SK-N-SH treated with all-trans-retinoic acid at 6 μM for 48 hours (cell line): ENCODE results near the gene BCR.

Experiments
- ATAC-seq: fragments of 200-7000 bp; cut with Tn5 transposase; 3 replicates; pipeline ENCODE4 v1.9.1; 2020; ENCODE audit warnings: mild to moderate bottlenecking, moderate library complexity
- ARNTL ChIP-seq: fragments of 450-650 bp; formaldehyde crosslinking; IDR thresholded peaks from 2 replicates; pipeline ENCODE4 v1.5.0; 2020; ENCODE audit warnings: low read depth, mild to moderate bottlenecking, moderate library complexity, borderline replicate concordance
- BACH2 ChIP-seq: fragments of 250-450 bp; sonication (Bioruptor Pico); IDR thresholded peaks from 2 replicates; pipeline ENCODE4 v1.9.0; 2021; ENCODE audit warnings: mild to moderate bottlenecking, borderline replicate concordance
- CSDC2 ChIP-seq: fragments of 250-450 bp; sonication (Bioruptor Pico); IDR thresholded peaks from 2 replicates; pipeline ENCODE4 v1.5.0; 2020; ENCODE audit warnings: mild to moderate bottlenecking, moderate library complexity
- ESRRG ChIP-seq: fragments of 250-450 bp; sonication (Bioruptor Pico); IDR thresholded peaks from 2 replicates; pipeline ENCODE4 v1.6.1; 2021; ENCODE audit warnings: mild to moderate bottlenecking
- GLIS3 ChIP-seq: fragments of 250-450 bp; sonication (Bioruptor Pico); IDR thresholded peaks from 2 replicates; pipeline ENCODE4 v1.5.0; 2020; ENCODE audit warnings: mild to moderate bottlenecking, moderate library complexity
- OSR1 ChIP-seq: fragments of 250-450 bp; sonication (Bioruptor Pico); IDR thresholded peaks from 2 replicates; pipeline ENCODE4 v1.8.0; 2022; ENCODE audit warnings: moderate library complexity, mild to moderate bottlenecking, inconsistent platforms
- PPARA ChIP-seq: fragments of 250-450 bp; sonication (Bioruptor Pico); IDR thresholded peaks from 2 replicates; pipeline ENCODE4 v1.5.0; 2020; ENCODE audit warnings: mild to moderate bottlenecking, borderline replicate concordance
- SNAI2 ChIP-seq: fragments of 250-450 bp; sonication (Bioruptor Pico); IDR thresholded peaks from 2 replicates; pipeline ENCODE4 v1.5.0; 2020; ENCODE audit warnings: mild to moderate bottlenecking, moderate library complexity
- TCF4 ChIP-seq: fragments of 250-450 bp; sonication (Bioruptor Pico); IDR thresholded peaks from 2 replicates; pipeline ENCODE4 v1.8.0; 2021; ENCODE audit warnings: mild to moderate bottlenecking, moderate library complexity, borderline replicate concordance
- TOX ChIP-seq: fragments of 250-450 bp; sonication (Bioruptor Pico); IDR thresholded peaks from 2 replicates; pipeline ENCODE4 v1.8.0; 2021; ENCODE audit warnings: mild to moderate bottlenecking, moderate library complexity, borderline replicate concordance
- ZC3H10 ChIP-seq: fragments of 250-450 bp; sonication (Bioruptor Pico); IDR thresholded peaks from 2 replicates; pipeline ENCODE4 v1.5.1; 2021; ENCODE audit warnings: mild to moderate bottlenecking, moderate library complexity
- ZFP3 ChIP-seq: fragments of 250-450 bp; sonication (Bioruptor Pico); IDR thresholded peaks from 2 replicates; pipeline ENCODE4 v1.5.0; 2020; ENCODE audit warnings: mild to moderate bottlenecking, moderate library complexity
- ZFP30 ChIP-seq: fragments of 450-650 bp; formaldehyde crosslinking; IDR thresholded peaks from 2 replicates; pipeline ENCODE4 v1.5.0; 2022; ENCODE audit warnings: mild to moderate bottlenecking, moderate library complexity
- ZNF565 ChIP-seq: fragments of 450-650 bp; formaldehyde crosslinking; conservative IDR thresholded peaks from 2 replicates; pipeline ENCODE4 v1.5.0; 2020; ENCODE audit warnings: low read depth, mild to moderate bottlenecking, moderate library complexity
- ZNF70 ChIP-seq: fragments of 450-650 bp; formaldehyde crosslinking; IDR thresholded peaks from 2 replicates; pipeline ENCODE4 v1.5.0; 2020; ENCODE audit warnings: mild to moderate bottlenecking, moderate library complexity
- ZNF8 ChIP-seq: fragments of 450-650 bp; formaldehyde crosslinking; IDR thresholded peaks from 2 replicates; pipeline ENCODE4 v1.5.0; 2020; ENCODE audit warnings: mild to moderate bottlenecking, moderate library complexity
- TF ChIP-seq, protein P1 (sequence below): fragments of 250-450 bp; sonication (Bioruptor Pico); IDR thresholded peaks from 2 replicates; pipeline ENCODE4 v1.5.1; 2020; ENCODE audit warnings: low read depth, mild to moderate bottlenecking, moderate library complexity
- TF ChIP-seq, protein P2 (sequence below): fragments of 250-450 bp; sonication (Bioruptor Pico); IDR thresholded peaks from 2 replicates; pipeline ENCODE4 v1.5.0; 2020; ENCODE audit warnings: mild to moderate bottlenecking, moderate library complexity
- TF ChIP-seq, protein P3 (sequence below): fragments of 250-450 bp; sonication (Bioruptor Pico); IDR thresholded peaks from 2 replicates; pipeline ENCODE4 v1.8.0; 2021; ENCODE audit warnings: low read depth, mild to moderate bottlenecking, moderate library complexity, borderline replicate concordance
- TF ChIP-seq, protein P4 (sequence below): fragments of 250-450 bp; sonication (Bioruptor Pico); IDR thresholded peaks from 2 replicates; pipeline ENCODE4 v1.8.0; 2020; ENCODE audit warnings: mild to moderate bottlenecking, moderate library complexity, borderline replicate concordance

Gene BCR

DNA sequence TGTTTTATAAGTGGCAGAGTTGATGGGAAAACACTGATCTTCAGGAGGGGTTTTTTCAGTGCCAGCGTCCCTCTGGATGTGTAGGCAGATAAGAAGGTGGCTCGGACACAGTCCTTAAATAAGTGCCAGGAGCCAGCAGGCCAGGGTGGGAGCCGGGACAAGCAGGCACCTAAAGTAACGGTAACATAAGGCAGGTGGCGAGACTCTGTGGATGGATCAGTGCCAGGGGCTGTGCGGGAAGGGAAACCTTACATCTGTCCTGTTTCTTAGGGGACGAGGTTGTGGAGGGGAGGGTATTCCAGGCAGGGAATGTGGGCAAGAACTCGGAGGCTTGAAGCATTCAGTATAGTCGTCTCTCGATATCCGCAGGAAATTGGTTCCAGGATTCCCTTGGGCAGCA is 15.9 kb downstream of the BCR start:
- TF ChIP-seq SNAI2 (CRISPR knock-in tag), result no peak
- TF ChIP-seq, protein P1, sequence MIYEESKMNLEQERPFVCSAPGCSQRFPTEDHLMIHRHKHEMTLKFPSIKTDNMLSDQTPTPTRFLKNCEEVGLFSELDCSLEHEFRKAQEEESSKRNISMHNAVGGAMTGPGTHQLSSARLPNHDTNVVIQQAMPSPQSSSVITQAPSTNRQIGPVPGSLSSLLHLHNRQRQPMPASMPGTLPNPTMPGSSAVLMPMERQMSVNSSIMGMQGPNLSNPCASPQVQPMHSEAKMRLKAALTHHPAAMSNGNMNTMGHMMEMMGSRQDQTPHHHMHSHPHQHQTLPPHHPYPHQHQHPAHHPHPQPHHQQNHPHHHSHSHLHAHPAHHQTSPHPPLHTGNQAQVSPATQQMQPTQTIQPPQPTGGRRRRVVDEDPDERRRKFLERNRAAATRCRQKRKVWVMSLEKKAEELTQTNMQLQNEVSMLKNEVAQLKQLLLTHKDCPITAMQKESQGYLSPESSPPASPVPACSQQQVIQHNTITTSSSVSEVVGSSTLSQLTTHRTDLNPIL, result no peak
- no peak for TF ChIP-seq ARNTL (CRISPR knock-in tag)
- TF ChIP-seq ZNF8 (CRISPR knock-in tag), result no peak
- TF ChIP-seq TCF4, result no peak
- TF ChIP-seq ZNF70 (CRISPR knock-in tag), result no peak
- no peak for TF ChIP-seq ESRRG (CRISPR knock-in tag)
- no peak for ATAC-seq

DNA sequence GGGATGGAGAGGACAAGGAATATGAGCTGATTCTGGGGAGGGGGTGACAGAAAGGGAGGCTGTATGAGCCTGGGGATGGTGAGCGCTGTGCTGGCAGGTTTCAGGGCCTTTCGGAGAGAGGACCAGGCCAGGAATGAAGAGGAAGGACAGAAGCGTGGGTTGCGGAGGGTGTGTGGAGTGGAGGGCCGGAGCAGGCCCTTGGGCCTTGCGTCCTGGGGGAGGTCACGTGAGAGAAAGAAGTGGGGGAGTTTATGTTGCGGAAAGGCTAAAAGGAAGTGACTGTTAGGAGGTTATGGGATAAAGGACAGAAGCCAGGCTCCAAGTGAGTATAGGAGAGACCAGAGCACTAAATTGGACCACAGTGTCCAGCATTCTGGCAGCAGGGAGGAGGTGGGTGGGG is 17.5 kb downstream of the BCR start:
- ATAC-seq, result no peak
- TF ChIP-seq ARNTL (CRISPR knock-in tag), result no peak
- TF ChIP-seq PPARA (CRISPR knock-in tag), result no peak
- TF ChIP-seq SNAI2 (CRISPR knock-in tag), result no peak
- no peak for TF ChIP-seq ZNF565 (CRISPR knock-in tag)
- TF ChIP-seq CSDC2, result no peak
- no peak for TF ChIP-seq ZFP3 (CRISPR knock-in tag)
- no peak for TF ChIP-seq TCF4
- TF ChIP-seq ZFP30 (CRISPR knock-in tag), result no peak
- TF ChIP-seq TOX (CRISPR knock-in tag), result no peak
- TF ChIP-seq, protein P2, sequence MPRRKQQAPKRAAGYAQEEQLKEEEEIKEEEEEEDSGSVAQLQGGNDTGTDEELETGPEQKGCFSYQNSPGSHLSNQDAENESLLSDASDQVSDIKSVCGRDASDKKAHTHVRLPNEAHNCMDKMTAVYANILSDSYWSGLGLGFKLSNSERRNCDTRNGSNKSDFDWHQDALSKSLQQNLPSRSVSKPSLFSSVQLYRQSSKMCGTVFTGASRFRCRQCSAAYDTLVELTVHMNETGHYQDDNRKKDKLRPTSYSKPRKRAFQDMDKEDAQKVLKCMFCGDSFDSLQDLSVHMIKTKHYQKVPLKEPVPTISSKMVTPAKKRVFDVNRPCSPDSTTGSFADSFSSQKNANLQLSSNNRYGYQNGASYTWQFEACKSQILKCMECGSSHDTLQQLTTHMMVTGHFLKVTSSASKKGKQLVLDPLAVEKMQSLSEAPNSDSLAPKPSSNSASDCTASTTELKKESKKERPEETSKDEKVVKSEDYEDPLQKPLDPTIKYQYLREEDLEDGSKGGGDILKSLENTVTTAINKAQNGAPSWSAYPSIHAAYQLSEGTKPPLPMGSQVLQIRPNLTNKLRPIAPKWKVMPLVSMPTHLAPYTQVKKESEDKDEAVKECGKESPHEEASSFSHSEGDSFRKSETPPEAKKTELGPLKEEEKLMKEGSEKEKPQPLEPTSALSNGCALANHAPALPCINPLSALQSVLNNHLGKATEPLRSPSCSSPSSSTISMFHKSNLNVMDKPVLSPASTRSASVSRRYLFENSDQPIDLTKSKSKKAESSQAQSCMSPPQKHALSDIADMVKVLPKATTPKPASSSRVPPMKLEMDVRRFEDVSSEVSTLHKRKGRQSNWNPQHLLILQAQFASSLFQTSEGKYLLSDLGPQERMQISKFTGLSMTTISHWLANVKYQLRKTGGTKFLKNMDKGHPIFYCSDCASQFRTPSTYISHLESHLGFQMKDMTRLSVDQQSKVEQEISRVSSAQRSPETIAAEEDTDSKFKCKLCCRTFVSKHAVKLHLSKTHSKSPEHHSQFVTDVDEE (CRISPR knock-in tag), result no peak
- TF ChIP-seq, protein P3, sequence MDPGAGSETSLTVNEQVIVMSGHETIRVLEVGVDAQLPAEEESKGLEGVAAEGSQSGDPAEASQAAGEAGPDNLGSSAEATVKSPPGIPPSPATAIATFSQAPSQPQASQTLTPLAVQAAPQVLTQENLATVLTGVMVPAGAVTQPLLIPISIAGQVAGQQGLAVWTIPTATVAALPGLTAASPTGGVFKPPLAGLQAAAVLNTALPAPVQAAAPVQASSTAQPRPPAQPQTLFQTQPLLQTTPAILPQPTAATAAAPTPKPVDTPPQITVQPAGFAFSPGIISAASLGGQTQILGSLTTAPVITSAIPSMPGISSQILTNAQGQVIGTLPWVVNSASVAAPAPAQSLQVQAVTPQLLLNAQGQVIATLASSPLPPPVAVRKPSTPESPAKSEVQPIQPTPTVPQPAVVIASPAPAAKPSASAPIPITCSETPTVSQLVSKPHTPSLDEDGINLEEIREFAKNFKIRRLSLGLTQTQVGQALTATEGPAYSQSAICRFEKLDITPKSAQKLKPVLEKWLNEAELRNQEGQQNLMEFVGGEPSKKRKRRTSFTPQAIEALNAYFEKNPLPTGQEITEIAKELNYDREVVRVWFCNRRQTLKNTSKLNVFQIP (CRISPR knock-in tag), result no peak
- no peak for TF ChIP-seq GLIS3
- TF ChIP-seq ZNF8 (CRISPR knock-in tag), result no peak
- TF ChIP-seq ESRRG (CRISPR knock-in tag), result no peak
- TF ChIP-seq, protein P4, sequence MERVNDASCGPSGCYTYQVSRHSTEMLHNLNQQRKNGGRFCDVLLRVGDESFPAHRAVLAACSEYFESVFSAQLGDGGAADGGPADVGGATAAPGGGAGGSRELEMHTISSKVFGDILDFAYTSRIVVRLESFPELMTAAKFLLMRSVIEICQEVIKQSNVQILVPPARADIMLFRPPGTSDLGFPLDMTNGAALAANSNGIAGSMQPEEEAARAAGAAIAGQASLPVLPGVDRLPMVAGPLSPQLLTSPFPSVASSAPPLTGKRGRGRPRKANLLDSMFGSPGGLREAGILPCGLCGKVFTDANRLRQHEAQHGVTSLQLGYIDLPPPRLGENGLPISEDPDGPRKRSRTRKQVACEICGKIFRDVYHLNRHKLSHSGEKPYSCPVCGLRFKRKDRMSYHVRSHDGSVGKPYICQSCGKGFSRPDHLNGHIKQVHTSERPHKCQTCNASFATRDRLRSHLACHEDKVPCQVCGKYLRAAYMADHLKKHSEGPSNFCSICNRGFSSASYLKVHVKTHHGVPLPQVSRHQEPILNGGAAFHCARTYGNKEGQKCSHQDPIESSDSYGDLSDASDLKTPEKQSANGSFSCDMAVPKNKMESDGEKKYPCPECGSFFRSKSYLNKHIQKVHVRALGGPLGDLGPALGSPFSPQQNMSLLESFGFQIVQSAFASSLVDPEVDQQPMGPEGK (CRISPR knock-in tag), result no peak

DNA sequence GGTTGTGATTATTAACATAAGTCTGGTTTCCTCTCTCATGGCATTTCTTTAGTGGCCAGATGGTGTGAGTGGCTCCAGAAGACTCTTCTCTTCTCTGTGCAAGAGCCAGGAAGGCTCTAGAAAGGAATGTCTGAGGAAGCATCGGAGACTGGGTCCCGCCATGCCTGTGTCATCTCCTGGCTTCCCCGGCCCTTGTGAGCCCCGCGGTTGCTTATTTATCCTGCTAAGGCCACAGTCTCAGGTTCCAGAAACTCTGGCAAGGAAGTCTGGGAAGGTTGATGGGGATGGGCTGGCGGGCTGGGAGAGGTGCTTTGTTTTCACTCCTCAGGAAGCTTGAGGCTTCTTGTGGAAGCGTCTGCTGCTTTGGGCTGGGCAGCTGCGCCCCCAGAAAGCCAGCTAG is 18.9 kb downstream of the BCR start:
- ATAC-seq, result no peak
- no peak for TF ChIP-seq TOX (CRISPR knock-in tag)
- TF ChIP-seq, protein P4 (CRISPR knock-in tag), result no peak
- no peak for TF ChIP-seq BACH2 (CRISPR knock-in tag)
- TF ChIP-seq, protein P2 (CRISPR knock-in tag), result no peak
- TF ChIP-seq ZNF70 (CRISPR knock-in tag), result no peak
- no peak for TF ChIP-seq OSR1 (CRISPR knock-in tag)
- no peak for TF ChIP-seq ZFP3 (CRISPR knock-in tag)
- TF ChIP-seq ZNF565 (CRISPR knock-in tag), result no peak
- TF ChIP-seq TCF4, result no peak
- no peak for TF ChIP-seq ZC3H10 (CRISPR knock-in tag)
- TF ChIP-seq GLIS3, result no peak
- no peak for TF ChIP-seq PPARA (CRISPR knock-in tag)
- no peak for TF ChIP-seq ZFP30 (CRISPR knock-in tag)
- no peak for TF ChIP-seq CSDC2
- TF ChIP-seq ESRRG (CRISPR knock-in tag), result no peak
- TF ChIP-seq, protein P3 (CRISPR knock-in tag), result no peak
